Suppressor macrophage (primary cell): ENCODE data around the gene ISG20.

Experiments used
- DNase-seq, 4 experiments: peaks; one replicate each; pipeline ENCODE4 v3.0.0-alpha.2; 2020 to 2022
- total RNA-seq, 17 experiments: gene quantifications; one replicate each; lab custom pipeline; 2026; ENCODE audit warnings: mixed read lengths in 6 of 17, inconsistent platforms in 3 of 17; lab: John Stamatoyannopoulos, UW

Gene ISG20
- 0.25 to 541 (median 3.1) reads per million in 17 experiments for total RNA-seq

DNA sequence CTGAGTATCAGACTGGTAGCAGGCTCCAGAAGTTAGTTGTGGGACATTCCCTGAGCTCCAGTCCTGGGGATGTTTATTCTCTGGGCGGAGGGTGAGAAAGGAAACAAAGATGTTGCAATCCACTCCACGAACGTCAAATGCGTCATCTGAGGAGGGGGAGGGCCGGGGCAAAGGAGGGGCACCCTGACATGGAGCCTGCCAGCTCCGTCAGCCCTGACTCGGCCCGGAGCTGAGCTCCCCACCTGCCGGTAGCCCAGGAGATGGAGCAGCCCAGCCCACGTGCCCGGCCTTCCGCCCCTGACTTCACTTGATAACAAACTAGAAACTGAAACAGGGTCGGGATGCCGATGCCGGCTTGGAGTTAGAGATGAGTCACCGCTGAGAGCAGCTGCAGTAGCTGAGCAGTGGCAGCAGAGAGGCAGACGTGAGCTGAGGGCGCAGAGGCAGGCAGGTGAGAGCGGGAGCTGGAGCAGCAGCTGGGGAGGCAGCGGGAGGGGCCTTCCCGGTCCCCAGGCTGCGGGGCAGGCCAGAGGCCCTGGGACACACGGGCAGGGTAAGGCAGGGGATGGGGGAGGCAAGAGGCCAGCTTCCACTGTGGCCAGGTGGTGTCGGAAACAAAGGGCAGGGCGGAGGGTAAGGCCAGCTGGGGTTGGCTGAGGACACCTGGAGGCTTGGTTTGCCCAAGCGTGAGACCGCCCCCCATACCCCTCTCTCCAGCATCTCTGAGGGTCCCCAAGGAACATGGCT is at the start of gene ISG20:
TSS of gene ISG20 (plus strand) at position 391 of the 747 bp plus-strand sequence. CDS start at position 742, 351 bp downstream.
- peak; percentile 87 to 93 (median 91) for DNase-seq

- no peak for DNase-seq
Observed at GRCh38 chr15:88590759-88591158, 48.1 kb upstream of the ISG20 start.

GRCh38 chr15:88591384-88591783 is 47.4 kb upstream of the ISG20 start:
- DNase-seq = no peak

GRCh38 chr15:88603885-88604284 is 34.9 kb upstream of the ISG20 start:
- no peak for DNase-seq

DNA sequence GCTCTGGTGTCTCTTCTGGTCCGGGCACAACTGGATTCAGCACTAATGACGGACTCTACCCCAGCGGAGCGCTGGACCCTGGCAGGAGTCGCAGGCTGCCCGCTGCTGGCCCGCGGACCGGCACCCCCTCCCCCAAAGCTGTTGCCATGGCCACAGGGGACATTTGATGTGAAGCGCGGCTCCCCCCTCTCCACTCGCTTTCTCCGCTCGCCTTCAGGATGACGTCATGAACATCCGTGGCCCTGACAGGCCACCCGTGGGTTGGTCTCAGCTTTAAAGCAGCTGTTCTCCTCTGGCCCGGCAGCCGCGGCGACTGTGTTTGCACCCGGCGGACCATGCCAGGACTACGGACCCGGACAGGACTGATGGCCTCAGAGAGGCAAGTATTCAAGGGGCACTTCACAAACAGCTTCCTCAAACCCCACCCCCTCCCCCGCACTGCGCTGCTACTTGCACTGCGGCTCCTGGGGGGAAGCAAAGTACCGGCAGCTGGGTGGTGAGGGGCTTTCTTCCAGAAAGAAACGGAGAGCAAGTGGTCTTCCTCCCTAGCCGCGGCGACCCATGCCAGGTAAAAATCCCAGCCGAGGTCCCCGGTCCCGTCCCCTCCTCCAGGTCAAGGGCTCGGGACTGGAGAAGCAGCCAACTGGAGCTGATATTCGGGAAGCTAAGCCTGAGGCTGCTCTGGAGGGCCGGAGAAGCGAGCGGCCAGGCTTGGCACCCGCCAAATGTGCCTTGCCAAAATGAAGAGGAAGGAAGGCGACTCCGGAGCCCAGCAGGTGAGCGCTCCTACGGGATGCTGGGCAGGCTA is 34.2 kb upstream of the ISG20 start:
- DNase-seq = peak in 2 of 4 experiments; percentile 1 to 7

DNA sequence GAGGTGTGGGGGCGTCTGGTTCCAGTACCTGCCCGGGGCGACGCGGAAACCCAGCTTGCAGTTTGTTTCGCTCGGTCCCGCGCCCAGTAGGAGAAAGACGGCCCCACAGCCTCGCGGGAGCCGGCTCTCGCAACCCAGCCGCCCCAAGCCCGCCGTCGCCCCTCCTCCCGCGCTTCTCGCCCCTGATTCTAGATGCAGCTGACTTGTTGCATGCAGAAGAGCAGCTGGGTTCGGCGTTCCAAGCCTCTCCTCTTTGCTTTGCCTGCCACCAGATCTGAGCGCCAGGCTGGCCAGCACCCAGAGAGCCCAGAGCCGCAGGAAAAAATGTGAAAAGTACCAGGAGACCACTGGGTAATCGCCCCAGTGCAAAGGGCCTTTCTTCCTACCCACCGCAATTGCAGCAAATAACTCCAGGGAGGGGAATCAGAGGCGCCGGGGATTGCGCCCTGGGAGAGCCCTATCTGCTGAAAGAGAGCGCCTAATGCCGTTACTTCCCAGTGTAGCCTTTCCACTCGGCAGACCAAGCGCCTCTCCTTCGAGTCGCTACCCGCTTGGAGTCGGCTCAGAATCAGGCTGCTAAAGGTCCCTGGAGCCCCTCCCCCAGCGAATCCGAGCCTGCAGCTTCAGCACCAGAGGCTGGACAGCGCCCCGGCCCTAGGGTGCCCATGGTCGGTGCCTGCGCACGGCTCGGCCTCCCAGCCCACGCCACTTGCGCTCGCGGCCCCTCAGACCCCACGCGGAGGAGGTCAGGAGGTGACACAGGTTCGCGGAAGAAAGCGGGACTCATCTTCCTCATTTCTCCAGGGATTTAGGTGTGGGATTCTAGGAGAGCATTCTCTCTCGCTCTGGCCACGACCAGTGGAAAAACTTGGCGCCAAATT is 33.4 kb upstream of the ISG20 start:
- peak; percentile 13 to 53 (median 36) for DNase-seq

GRCh38 chr15:88606070-88606794 is 32.6 kb upstream of the ISG20 start:
- DNase-seq = no peak

- no peak for DNase-seq
Observed at GRCh38 chr15:88607951-88608350, 30.9 kb upstream of the ISG20 start.

DNA sequence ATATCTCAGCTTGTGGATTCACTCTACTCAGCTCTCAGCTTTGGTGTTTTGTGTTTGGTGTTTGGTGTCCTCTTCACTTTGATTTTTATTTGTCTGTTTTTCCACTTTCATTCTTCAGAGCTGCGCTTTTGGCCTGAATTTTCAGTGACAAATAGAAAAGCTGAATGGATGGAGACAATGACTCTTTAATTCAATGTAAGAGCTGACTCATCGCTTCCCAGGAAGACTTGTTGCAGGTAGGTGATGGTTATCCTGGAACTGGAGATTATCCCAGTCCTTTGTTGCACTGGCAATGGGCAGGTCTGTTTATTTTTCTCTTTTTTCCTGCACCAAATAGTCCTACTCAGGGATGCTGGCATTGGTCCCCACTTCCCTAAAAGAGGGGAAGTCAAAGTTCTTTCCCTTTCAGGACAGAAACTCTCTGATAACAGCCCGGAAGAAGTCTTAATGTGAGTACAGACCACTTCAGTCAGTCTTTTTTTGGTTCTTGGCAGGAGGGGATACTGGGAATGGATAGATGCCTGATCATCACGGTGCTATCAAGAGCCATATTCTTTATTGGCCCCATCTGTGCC is 30.1 kb upstream of the ISG20 start:
- no peak for DNase-seq

GRCh38 chr15:88609344-88610090 is 29.3 kb upstream of the ISG20 start:
- no peak for DNase-seq

GRCh38 chr15:88610701-88611231 is 28.1 kb upstream of the ISG20 start:
- peak; percentile 62 to 83 (median 76) for DNase-seq

- DNase-seq = no peak
Observed at GRCh38 chr15:88612186-88612796, 26.5 kb upstream of the ISG20 start.

DNA sequence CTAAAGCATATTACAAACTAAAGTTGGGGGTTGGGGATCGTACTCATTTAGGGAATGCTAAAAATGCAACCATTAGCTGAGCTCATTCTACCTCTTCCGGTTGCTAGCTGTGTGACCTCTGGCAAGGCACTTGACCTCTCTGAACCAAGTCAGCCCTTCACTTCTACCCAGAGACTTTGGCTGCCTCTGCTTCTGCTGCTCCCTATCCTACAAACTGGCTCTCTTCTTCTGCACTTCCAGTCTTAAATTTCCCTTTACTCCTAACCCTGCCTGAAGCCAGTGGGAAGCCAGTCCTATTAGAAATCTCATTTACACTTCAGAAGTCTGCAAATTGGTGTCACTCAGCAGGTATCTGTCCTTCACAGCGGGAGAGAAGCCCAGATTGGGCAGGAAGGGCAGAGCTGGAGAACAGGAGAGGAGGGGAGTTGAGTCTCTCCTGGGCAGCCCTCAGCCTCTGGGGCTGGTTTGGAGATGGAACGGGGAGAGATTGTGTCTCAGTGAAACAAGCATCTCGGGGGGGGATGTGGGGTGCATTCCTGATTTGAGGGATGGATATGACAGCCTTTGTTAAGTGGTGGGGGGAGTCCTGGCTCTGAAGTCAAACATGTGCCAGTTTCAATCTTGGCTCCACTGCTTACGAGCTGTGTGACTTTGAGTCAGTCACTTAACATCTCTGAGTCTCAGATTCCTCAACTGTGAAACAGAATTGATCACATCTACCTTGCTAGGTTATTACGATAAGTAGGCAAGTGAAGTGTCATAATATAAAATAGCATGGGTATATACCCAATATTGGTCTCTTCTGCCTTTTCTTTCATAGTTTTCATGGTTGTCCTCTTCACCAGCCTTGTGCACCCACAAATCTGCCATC is 25.5 kb upstream of the ISG20 start:
- no peak for DNase-seq

GRCh38 chr15:88615303-88616107 is 23.3 kb upstream of the ISG20 start:
- no peak for DNase-seq

GRCh38 chr15:88616240-88616639 is 22.6 kb upstream of the ISG20 start:
- no peak for DNase-seq

GRCh38 chr15:88617031-88617722 is 21.6 kb upstream of the ISG20 start:
- DNase-seq = no peak

- DNase-seq = no peak
Observed at GRCh38 chr15:88617790-88618189, 21.0 kb upstream of the ISG20 start.

DNA sequence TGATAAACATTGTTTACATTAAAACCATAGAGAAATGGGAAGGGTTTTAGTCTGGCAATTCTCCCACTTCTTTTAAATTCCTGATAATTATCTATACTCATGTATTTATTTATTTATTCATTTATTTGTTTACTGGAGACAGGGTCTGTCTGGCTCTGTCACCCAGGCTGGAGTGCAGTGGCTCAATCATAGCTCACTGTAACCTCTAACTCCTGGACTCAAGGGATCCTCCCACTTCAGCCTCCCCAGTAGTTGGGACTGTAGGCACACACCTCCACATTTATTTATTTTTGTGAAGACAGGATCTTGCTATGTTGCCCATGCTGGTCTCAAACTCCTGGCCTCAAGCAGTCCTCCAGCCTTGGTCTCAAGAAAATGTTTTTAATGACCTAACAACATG is 20.1 kb upstream of the ISG20 start:
- no peak for DNase-seq
